GM19193 (cell line): ENCODE results near the gene TWNK.

Source experiments
- POLR2A ChIP-seq: IDR thresholded peaks from 4 replicates; pipeline ENCODE4 v1.6.1; 2011; ENCODE audit not compliant: insufficient read depth, insufficient read length; ENCODE audit errors: extremely low read depth

The TWNK gene

DNA sequence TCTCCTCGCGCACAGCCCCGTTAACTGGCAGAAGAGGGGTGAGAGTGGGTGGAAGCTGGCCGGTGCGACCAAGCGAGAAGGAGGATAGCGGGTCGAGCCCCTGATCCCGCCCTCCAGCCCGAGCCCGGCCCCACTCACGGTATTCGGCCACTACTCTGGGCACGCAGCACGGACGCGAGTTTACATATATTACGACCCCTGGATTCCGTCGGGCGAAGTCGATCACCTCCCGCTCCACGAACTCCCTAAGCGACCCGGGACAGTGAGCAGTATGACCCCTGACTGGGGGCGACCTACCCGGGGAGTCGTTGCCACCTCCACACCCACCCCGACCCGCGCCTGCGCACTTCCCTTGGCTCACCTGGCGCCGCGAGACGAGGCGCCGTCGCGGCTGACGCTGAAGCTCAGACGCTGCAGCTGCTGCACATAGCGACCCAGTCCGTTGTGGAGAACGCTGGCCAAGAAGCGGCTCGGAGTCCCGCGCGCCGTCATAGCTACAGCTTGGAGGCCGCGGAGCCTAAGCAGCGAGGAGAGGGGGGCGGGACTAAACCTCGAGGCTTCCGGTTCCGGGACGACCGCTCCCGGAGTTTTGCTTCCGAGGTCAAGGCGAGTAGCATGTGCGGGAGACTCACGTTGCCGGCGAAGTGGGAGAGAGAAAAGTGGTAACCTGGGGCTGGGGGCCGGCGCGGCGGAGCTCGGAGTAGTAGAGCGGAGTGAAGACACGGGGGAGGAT, at the start of gene TWNK, which contains the start of gene MRPL43:
TSS of gene TWNK (plus strand) at position 592 of the 733 bp plus-strand sequence. CDS start 668 bp downstream, outside the sequence.
TSS of gene MRPL43 (minus strand) at position 546 of the 733 bp plus-strand sequence. CDS start at position 492, 54 bp downstream.
- TF ChIP-seq POLR2A, result peak; percentile 83

DNA sequence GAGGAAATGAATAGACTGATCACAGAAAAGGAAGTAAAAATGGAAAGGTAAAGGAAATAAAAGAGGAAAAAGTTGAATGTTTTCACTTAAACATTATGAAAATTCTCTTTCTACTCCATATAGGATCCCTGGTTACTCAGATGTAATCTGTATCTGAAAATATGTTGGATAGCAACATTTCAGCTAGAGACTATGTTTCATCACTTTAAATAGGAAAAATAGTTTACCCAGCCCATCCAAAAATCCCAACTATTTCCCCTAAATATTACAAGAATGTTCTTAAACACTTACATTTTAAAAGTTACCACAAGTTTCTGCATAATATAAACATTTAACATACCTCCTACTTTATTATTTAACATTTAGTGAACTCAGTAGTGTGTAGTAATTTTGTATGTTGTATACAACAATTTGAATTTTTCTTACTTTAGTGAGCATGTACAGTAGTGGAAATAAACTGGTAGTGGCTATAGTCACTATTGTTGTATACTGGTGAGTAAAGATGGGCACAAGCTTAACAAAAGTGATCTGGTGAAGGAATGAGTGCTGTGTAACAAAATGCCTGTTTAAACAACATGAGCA, 47.5 kb upstream of the TWNK start:
- no peak for TF ChIP-seq POLR2A

DNA sequence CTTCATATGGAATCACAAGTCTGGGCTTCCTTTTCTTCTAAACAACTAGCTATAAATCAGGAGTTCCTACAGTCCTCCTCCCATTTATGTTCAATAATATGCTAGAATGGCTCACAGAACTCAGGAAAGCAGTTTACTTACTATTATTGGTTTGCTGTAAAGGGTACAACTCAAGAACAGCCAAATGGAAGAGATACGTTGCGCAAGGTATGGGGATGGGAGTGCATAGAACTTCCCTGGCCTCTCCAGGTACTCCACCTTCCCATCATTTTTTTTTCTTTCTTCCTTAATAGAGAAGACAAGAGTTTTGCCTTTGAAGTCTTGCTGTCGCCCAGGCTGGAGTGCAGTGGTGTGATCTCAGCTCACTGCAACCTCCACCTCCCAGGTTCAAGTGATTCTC, 45.1 kb upstream of the TWNK start:
- no peak for TF ChIP-seq POLR2A

DNA sequence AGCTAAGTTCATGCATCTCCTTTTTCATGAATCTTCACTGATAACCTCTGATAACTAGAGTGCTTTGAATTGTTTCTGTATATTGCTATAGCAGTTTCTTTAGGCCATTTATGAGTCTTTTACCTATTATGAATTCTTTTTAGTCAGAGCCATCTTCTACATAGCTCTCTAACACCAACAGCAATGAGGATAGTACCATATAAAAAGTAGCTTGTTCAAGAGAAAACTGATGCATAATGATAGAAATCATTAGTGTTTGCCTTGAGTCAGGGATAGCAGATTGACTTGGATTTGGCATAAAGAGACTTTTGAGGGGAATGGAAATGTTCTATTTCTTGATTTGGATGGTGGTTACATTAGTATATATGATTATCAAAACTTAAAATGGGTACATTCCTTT, 43.8 kb upstream of the TWNK start:
- no peak for TF ChIP-seq POLR2A

DNA sequence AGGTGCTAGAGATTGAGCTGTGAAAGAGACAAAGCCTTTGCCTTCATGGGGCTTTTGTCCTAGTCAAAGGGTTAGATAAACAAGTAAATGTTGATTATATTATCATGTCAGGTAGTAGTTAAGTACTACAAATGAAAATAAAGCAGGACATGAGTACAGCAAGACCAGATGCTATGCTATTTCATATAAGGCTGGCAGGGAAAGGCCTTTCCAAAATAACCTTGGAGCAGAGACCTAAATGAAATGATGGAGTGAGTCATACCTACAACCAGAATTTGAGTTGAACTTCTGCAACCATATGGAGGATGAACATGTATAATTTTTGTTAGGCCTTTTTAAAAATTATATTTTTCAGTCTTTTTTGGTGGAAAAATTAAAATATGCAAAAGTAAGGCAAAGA, 41.6 kb upstream of the TWNK start:
- no peak for TF ChIP-seq POLR2A

DNA sequence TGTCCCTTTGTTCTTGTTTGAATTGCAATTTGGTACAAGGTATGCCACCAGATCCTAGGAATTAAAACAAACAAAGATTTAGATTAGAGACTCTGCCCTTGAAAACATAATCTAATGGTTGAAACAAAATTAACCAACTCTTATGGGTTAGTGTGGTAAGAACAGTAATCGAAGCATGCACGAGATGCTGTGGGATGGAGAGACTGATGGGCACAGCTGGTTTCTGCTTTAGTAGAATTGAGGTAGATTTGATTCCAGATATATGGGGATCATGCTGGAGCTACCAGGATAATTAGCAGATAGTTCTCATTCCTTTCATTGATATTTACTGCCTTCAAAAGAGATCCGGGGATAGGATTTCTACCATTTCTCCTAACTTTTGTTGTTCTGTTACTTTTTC, 38.4 kb upstream of the TWNK start:
- no peak for TF ChIP-seq POLR2A

DNA sequence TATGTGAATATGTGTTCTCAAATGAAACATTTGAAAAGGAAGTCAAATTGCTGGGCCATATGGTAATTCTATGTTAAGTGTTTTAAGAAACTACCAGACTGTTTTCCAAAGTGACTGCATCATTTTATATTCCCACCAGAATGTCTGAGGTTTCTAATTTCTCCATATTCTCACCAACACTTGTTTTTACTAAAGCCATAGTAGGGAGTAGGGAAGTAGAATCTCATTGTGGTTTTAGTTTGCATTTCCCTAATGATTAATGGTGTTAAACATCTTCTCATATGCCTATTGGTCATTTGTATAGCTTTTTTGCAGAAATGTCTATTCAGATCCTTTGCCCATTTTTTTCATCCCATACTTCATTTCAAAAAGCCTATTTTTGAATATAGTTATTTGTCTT, 27.1 kb upstream of the TWNK start:
- no peak for TF ChIP-seq POLR2A

DNA sequence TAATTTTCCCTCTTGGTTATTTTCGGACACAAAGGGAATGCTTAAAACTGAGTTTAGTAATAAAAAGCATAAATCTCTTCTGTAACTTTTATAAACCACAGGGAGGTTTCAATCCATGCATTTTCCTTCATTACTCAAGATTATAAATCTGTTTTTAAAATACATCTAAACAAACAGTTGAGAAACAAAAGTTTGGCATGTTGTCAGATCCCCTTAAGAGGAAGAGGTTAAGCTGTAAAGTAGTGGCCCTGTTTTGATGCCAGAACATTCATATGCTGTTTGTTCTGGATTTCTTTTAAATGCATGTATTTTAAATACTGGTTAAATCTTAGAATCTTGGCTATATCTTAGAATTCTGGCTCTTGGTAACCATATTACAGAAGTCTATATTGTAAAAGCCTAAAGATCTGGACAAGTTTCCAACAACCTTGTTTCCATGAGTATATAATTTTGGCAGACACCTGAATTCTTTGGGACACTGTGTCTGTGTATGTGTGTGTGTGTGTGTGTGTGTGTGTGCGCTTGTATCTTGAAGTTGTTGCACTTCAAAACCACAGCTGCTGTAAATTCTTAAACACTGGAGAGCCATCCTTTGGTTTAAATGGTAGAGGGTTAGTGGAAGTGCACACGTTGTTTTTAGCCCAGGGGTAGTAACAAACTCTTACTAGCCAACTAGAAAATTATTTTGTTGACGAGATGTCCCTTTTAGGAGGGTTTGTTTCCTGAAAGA, 24.8 kb upstream of the TWNK start:
- no peak for TF ChIP-seq POLR2A

DNA sequence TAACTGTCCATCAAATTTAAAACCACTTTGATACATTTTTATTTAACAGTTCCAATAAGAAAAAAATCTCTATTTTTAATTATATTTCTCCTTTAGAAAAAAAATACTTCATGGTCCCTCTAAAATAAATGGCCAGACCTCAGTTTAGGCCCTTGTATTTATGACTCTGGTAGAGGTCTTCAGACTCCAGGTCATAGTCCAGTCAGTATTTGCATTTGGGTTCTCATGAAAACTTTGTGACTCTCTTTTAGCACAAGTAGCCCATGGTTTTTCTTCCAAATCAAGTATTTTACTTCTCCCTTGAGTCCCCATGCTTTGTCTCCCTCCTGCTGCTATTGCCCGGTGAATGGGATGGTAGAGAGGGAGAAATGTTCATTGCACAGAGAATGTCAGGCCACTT, 23.5 kb upstream of the TWNK start:
- TF ChIP-seq POLR2A, result no peak

DNA sequence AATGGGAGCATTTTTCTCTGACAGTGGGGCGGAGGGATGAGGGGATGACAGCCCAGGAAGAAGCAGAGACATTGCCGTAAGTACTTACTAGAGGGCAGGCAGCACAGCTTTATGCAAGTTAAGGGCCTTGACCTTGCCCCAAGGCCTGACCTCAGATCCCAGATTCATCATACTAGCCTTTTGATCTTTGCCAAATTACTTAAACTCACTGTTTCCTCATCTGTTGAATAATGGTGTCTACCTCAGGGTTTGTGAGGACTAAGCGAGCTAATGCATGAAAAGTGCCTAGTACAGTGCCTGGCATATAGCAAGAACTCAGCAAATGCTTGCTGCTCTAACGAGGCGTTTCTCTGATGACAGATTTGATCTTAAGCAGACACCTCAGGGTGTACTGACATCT, 21.5 kb upstream of the TWNK start:
- no peak for TF ChIP-seq POLR2A

DNA sequence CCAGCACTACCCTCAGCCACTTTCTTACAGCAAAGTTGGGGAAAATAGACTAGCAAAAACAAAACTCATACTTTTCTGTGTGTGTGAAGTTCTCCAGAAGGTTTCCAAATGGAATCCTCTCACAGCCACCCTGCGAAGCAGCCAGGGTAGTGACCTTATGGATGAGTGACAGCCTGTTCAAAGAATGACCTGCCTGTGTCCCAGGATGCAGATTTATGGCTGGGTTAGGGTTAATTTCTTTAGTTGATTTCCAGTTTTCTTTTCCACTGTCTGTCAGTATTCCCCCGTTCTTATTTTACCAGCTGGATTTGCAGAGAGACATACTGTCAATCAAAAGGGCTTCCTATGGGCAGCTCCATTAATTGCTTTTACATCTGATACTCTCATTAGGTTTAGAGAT, 20.5 kb upstream of the TWNK start:
- TF ChIP-seq POLR2A, result no peak

DNA sequence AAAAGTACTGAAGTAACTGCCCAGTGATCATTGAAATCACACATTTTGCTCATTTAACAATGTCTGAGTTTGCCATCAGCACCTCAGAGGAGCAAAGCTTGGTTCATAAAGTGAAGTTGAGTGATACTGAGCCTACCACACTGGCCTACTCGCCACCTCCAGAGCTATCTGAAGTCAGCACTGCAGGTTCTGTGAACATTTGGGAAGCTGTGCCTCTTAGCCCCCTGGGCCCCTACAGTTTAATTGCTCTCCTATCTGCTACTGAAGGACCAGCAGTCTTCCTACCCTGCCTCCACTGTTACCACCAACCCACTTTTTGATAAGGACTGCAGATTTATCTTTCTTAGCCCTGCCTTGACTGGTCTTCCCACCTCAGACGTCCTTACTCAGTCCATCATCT, 20.0 kb upstream of the TWNK start:
- no peak for TF ChIP-seq POLR2A

DNA sequence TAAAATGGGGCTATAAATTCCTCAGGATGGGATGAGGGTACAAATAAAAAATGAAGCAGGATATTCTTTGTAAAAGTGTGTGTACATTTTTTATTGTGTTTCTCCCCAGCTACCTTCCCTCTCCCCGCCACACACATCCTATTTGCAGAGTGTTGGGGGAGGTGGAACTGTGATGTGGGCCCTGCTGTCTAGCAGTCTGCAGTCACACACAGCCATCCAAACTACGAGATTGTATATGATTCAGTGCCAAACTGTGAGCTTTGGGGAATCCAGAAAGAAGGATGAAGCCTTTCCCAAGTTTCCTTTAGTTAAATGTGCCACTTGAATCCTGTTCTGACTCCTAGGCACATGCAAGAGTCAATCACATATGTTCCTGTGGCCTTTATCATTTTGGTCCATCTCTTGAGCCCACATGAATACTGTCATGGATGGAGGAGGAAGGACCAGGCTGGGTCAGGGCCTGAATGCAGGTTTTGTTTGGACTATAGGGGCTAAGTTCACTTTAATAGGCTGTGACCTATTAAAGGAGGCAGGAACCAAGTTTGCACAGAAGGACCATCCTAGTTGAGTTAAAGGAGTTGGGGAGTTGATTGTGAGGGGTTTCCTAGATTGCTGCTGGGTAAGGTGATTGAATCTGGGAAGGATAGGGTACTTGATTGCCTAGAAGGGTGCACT, 19.1 kb upstream of the TWNK start:
- no peak for TF ChIP-seq POLR2A

DNA sequence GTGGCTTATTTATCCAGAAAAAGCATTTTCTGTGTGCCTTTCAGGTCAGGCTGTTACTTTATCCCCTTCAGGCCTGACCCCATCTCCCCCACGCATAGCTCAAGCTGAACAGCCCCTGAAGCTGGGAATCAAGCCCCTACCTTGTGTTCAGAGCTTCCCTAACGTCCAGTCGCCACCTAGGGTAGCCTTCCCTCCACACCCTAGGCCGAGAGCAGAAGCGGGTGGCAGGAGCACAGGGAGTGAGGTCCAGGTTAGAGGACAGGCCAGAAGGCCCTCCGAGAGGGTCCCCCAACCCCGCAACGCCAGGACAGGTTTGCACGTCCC, 18.5 kb upstream of the TWNK start:
- TF ChIP-seq POLR2A, result no peak
